Stimulated activated effector memory CD8-positive, alpha-beta T cell treated with anti-CD3 and anti-CD28 coated beads, Interleukin-12 subunit alpha, Interleukin-12 subunit beta, amount 100 ng/mL, for 72 hours (primary cell): ENCODE data around the gene FILIP1L.

Source experiments
- ATAC-seq: fragments of 150-1000 bp; cut with Tn5 transposase; 2 replicates; pipeline ENCODE4 v1.10.0; 2021
- DNase-seq, 2 donors: peaks; one replicate each; pipeline ENCODE4 v3.0.0; 2021 to 2022; ENCODE audit warnings: low spot score in 2 of 2
- H3K27ac Mint-ChIP-seq: one replicate; pipeline ENCODE4 v1.8.0; 2022; ENCODE audit warnings: mild to moderate bottlenecking, mixed read lengths
- H3K36me3 Mint-ChIP-seq: one replicate; pipeline ENCODE4 v1.8.0; 2022; ENCODE audit warnings: mild to moderate bottlenecking, mixed read lengths
- H3K4me1 Mint-ChIP-seq: one replicate; pipeline ENCODE4 v1.8.0; 2022; ENCODE audit warnings: mixed read lengths
- H3K4me3 Mint-ChIP-seq: one replicate; pipeline ENCODE4 v1.8.0; 2022; ENCODE audit warnings: mild to moderate bottlenecking, mixed read lengths
- H3K9me3 Mint-ChIP-seq: one replicate; pipeline ENCODE4 v1.8.0; 2022; ENCODE audit warnings: mixed read lengths

FILIP1L gene

GRCh38 chr3:99984668-99985067 is 129.6 kb downstream of the FILIP1L start:
- Mint-ChIP-seq H3K4me3 (no peak overlapping the region), H3K9me3 (no peaks in the 10 kb centered on the region), H3K27ac (no peak overlapping the region), H3K36me3 (no peaks in the 10 kb centered on the region), H3K4me1 (no peaks in the 10 kb centered on the region)
- ATAC-seq (no peak), DNase-seq (no peak)

GRCh38 chr3:99984139-99984538 is 130.2 kb downstream of the FILIP1L start:
- no peaks in the 10 kb centered on the region for H3K4me1 Mint-ChIP-seq
- H3K9me3 Mint-ChIP-seq: no peaks in the 10 kb centered on the region
- no peak for ATAC-seq
- no peak overlapping the region for H3K27ac Mint-ChIP-seq
- no peak for DNase-seq
- no peaks in the 10 kb centered on the region for H3K36me3 Mint-ChIP-seq
- no peak overlapping the region for H3K4me3 Mint-ChIP-seq

- no peaks in the 10 kb centered on the region for H3K4me1 Mint-ChIP-seq
- H3K27ac Mint-ChIP-seq: no peak overlapping the region
- no peak for DNase-seq
- no peak for ATAC-seq
- no peak overlapping the region for H3K4me3 Mint-ChIP-seq
- H3K9me3 Mint-ChIP-seq: no peaks in the 10 kb centered on the region
- H3K36me3 Mint-ChIP-seq: no peaks in the 10 kb centered on the region
Observed at GRCh38 chr3:99982650-99983049, 131.7 kb downstream of the FILIP1L start.

GRCh38 chr3:99981138-99981537 is 133.2 kb downstream of the FILIP1L start:
- Mint-ChIP-seq H3K27ac (no peak overlapping the region), H3K36me3 (no peaks in the 10 kb centered on the region), H3K4me1 (no peaks in the 10 kb centered on the region), H3K4me3 (no peak overlapping the region), H3K9me3 (peaks cover 3% of the 10 kb centered on the region)
- ATAC-seq (no peak), DNase-seq (no peak)

- Mint-ChIP-seq H3K4me3 (no peak overlapping the region), H3K9me3 (peaks cover 3% of the 10 kb centered on the region), H3K36me3 (no peaks in the 10 kb centered on the region), H3K4me1 (no peaks in the 10 kb centered on the region), H3K27ac (no peak overlapping the region)
- ATAC-seq (no peak), DNase-seq (no peak)
Observed at GRCh38 chr3:99980606-99981005, 133.7 kb downstream of the FILIP1L start.

- Mint-ChIP-seq H3K27ac (no peak overlapping the region), H3K36me3 (no peaks in the 10 kb centered on the region), H3K4me3 (no peak overlapping the region), H3K9me3 (peaks cover 3% of the 10 kb centered on the region), H3K4me1 (no peaks in the 10 kb centered on the region)
- ATAC-seq: no peak
- no peak for DNase-seq
Observed at GRCh38 chr3:99978221-99978620, 136.1 kb downstream of the FILIP1L start.

- ATAC-seq: no peak
- no peak overlapping the region for H3K4me3 Mint-ChIP-seq
- H3K36me3 Mint-ChIP-seq: no peaks in the 10 kb centered on the region
- DNase-seq: no peak
- H3K4me1 Mint-ChIP-seq: no peaks in the 10 kb centered on the region
- H3K9me3 Mint-ChIP-seq: peaks cover 3% of the 10 kb centered on the region
- no peak overlapping the region for H3K27ac Mint-ChIP-seq
Observed at GRCh38 chr3:99976584-99976983, 137.7 kb downstream of the FILIP1L start.

GRCh38 chr3:99974989-99975388 is 139.3 kb downstream of the FILIP1L start:
- Mint-ChIP-seq H3K4me3 (no peak overlapping the region), H3K36me3 (no peaks in the 10 kb centered on the region), H3K9me3 (peaks cover 3% of the 10 kb centered on the region), H3K4me1 (peaks cover 10% of the 10 kb centered on the region), H3K27ac (no peak overlapping the region)
- ATAC-seq: no peak
- no peak for DNase-seq

- no peak for ATAC-seq
- Mint-ChIP-seq H3K9me3 (peaks cover 3% of the 10 kb centered on the region), H3K27ac (no peak overlapping the region)
Observed at GRCh38 chr3:99972380-99973104, 141.8 kb downstream of the FILIP1L start.

GRCh38 chr3:99971761-99972160 is 142.5 kb downstream of the FILIP1L start:
- Mint-ChIP-seq H3K4me1 (peaks cover 28% of the 10 kb centered on the region), H3K27ac (no peak overlapping the region), H3K4me3 (no peak overlapping the region), H3K36me3 (no peaks in the 10 kb centered on the region), H3K9me3 (no peaks in the 10 kb centered on the region)
- no peak for ATAC-seq
- DNase-seq: no peak

More at GRCh38 chr3:99972380-99973104, 141.8 kb downstream of the FILIP1L start:
- peaks cover 28% of the 10 kb centered on the region for H3K4me1 Mint-ChIP-seq
- no peak for DNase-seq
- no peaks in the 10 kb centered on the region for H3K36me3 Mint-ChIP-seq
- H3K4me3 Mint-ChIP-seq: no peak overlapping the region

- H3K4me1 Mint-ChIP-seq: peaks cover 28% of the 10 kb centered on the region
- DNase-seq (no peak), ATAC-seq (peak; percentile 90)
- H3K27ac Mint-ChIP-seq: no peak overlapping the region
- H3K9me3 Mint-ChIP-seq: no peaks in the 10 kb centered on the region
- no peaks in the 10 kb centered on the region for H3K36me3 Mint-ChIP-seq
- no peak overlapping the region for H3K4me3 Mint-ChIP-seq
Observed at GRCh38 chr3:99970198-99970597, 144.1 kb downstream of the FILIP1L start.

GRCh38 chr3:99969136-99969535 is 145.2 kb downstream of the FILIP1L start:
- no peaks in the 10 kb centered on the region for H3K9me3 Mint-ChIP-seq
- peak overlapping the region; percentile 5 for H3K4me3 Mint-ChIP-seq
- DNase-seq: no peak
- peak; percentile 81 for ATAC-seq
- no peaks in the 10 kb centered on the region for H3K36me3 Mint-ChIP-seq
- peaks cover 28% of the 10 kb centered on the region for H3K4me1 Mint-ChIP-seq
- no peak overlapping the region for H3K27ac Mint-ChIP-seq

GRCh38 chr3:99967796-99968195 is 146.5 kb downstream of the FILIP1L start:
- no peak overlapping the region for H3K27ac Mint-ChIP-seq
- H3K4me3 Mint-ChIP-seq: no peak overlapping the region
- ATAC-seq (no peak), DNase-seq (no peak)
- H3K4me1 Mint-ChIP-seq: peaks cover 28% of the 10 kb centered on the region
- H3K9me3 Mint-ChIP-seq: no peaks in the 10 kb centered on the region
- H3K36me3 Mint-ChIP-seq: no peaks in the 10 kb centered on the region

- H3K4me3 Mint-ChIP-seq: no peak overlapping the region
- no peaks in the 10 kb centered on the region for H3K36me3 Mint-ChIP-seq
- H3K27ac Mint-ChIP-seq: no peak overlapping the region
- no peaks in the 10 kb centered on the region for H3K9me3 Mint-ChIP-seq
- peaks cover 32% of the 10 kb centered on the region for H3K4me1 Mint-ChIP-seq
- ATAC-seq (no peak), DNase-seq (no peak)
Observed at GRCh38 chr3:99966662-99967416, 147.5 kb downstream of the FILIP1L start.

GRCh38 chr3:99965681-99966408 is 148.5 kb downstream of the FILIP1L start:
- ATAC-seq: no peak

More at GRCh38 chr3:99965681-99966408, 148.5 kb downstream of the FILIP1L start:
- no peaks in the 10 kb centered on the region for H3K36me3 Mint-ChIP-seq
- H3K4me3 Mint-ChIP-seq: no peak overlapping the region
- H3K4me1 Mint-ChIP-seq: peaks cover 32% of the 10 kb centered on the region
- H3K27ac Mint-ChIP-seq: peak overlapping the region; percentile 30
- no peak for DNase-seq
- no peaks in the 10 kb centered on the region for H3K9me3 Mint-ChIP-seq
